GM12878 (cell line): ENCODE data around the gene ZNF761. TPM values are rescaled to one million over a fixed set of nuclear protein-coding genes. Genes with fewer than 3 reads are reported as not detected.

Experiments
- BACH1 ChIP-seq: fragments of 450-650 bp; IDR thresholded peaks from 2 replicates; pipeline ENCODE4 v1.6.1; 2017; ENCODE audit warnings: mild to moderate bottlenecking, borderline replicate concordance
- BCL11A ChIP-seq: IDR thresholded peaks from 2 replicates; pipeline ENCODE4 v1.6.1; 2011; ENCODE audit warnings: low read depth, low read length
- CREM ChIP-seq: IDR thresholded peaks from 2 replicates; pipeline ENCODE4 v1.6.1; 2014; ENCODE audit warnings: antibody characterized with exemption, low read depth
- EP300 ChIP-seq, 2 experiments: fragments of 150-350 bp in 1 of 2; IDR thresholded peaks; 2 replicates each; pipeline ENCODE4 v1.6.1; 2011 to 2012; ENCODE audit warnings: low read depth in 2 of 2, low read length in 2 of 2, borderline replicate concordance in 1 of 2, improper control_type of control experiment in 1 of 2, inconsistent platforms in 1 of 2; ENCODE audit not compliant: control insufficient read depth in 1 of 2
- ESRRA ChIP-seq: IDR thresholded peaks from 2 replicates; pipeline ENCODE4 v1.6.1; 2012; ENCODE audit warnings: mild to moderate bottlenecking, low read length, improper control_type of control experiment
- FOS ChIP-seq: IDR thresholded peaks from 3 replicates; pipeline ENCODE4 v1.6.1; 2011; ENCODE audit warnings: borderline replicate concordance; ENCODE audit not compliant: insufficient read length; ENCODE audit errors: extremely low read depth
- KAT2A ChIP-seq: conservative IDR thresholded peaks from 2 replicates; pipeline ENCODE4 v1.6.1; 2011; ENCODE audit warnings: low read depth, low read length; ENCODE audit not compliant: control insufficient read depth
- LARP7 ChIP-seq: fragments of 450-650 bp; IDR thresholded peaks from 2 replicates; pipeline ENCODE4 v1.6.1; 2017; ENCODE audit warnings: mild to moderate bottlenecking
- NBN ChIP-seq: fragments of 450-650 bp; IDR thresholded peaks from 2 replicates; pipeline ENCODE4 v1.6.1; 2016
- POLR2A ChIP-seq: IDR thresholded peaks from 2 replicates; pipeline ENCODE4 v1.6.1; 2011; ENCODE audit warnings: low read depth, mild to moderate bottlenecking, low read length
- POLR2AphosphoS2 ChIP-seq: IDR thresholded peaks from 2 replicates; pipeline ENCODE4 v1.6.1; 2011; ENCODE audit warnings: low read depth, mild to moderate bottlenecking, low read length, improper control_type of control experiment, moderate library complexity
- POLR2AphosphoS5 ChIP-seq: IDR thresholded peaks from 2 replicates; pipeline ENCODE4 v1.6.1; 2011; ENCODE audit warnings: mild to moderate bottlenecking, low read length, inconsistent platforms
- RAD51 ChIP-seq: fragments of 450-650 bp; IDR thresholded peaks from 2 replicates; pipeline ENCODE4 v1.6.1; 2016; ENCODE audit warnings: moderate library complexity, mild to moderate bottlenecking, inconsistent platforms
- SRF ChIP-seq, 2 experiments: IDR thresholded peaks; 2 replicates each; pipeline ENCODE4 v1.6.1; 2011; ENCODE audit warnings: low read depth in 2 of 2, low read length in 2 of 2, mild to moderate bottlenecking in 1 of 2, moderate library complexity in 1 of 2
- STAT1 ChIP-seq: fragments of 450-650 bp; conservative IDR thresholded peaks from 2 replicates; pipeline ENCODE4 v1.6.1; 2014; ENCODE audit warnings: antibody characterized with exemption, mild to moderate bottlenecking
- SUZ12 ChIP-seq: fragments of 200-600 bp; sonication (generic); IDR thresholded peaks from one replicate; pipeline ENCODE4 v1.6.1; 2018; ENCODE audit warnings: antibody characterized with exemption, mild to moderate bottlenecking; ENCODE audit not compliant: unreplicated experiment
- WRNIP1 ChIP-seq: IDR thresholded peaks from 2 replicates; pipeline ENCODE4 v1.6.1; 2011; ENCODE audit warnings: low read depth, low read length, improper control_type of control experiment, borderline replicate concordance
- polyA plus RNA-seq, 11 experiments: library from polyadenylated mRNA; depleted of rRNA in 4 of 11; unstranded in 6 of 11; stranded (reverse) in 5 of 11; fragments of >200 nt; fragmentation: Nextera tagmentation in 4 of 11; fragmentation: Illumina TruSeq in 1 of 11; extraction: Ambion mirVana in 4 of 11; extraction: Trizol in 1 of 11; gene quantifications; 1 replicate in 1 of 11; 2 replicates in 10 of 11; pipeline versions ENCODE4 v1.2.1 to v1.2.3, GENCODE V29; 2011 to 2016; ENCODE audit warnings: inconsistent platforms in 2 of 11, missing spikeins in 2 of 11, low read depth in 1 of 11
- total RNA-seq, 4 experiments: library from RNA; depleted of rRNA in 3 of 4; stranded (reverse); fragments of >200 nt in 3 of 4; fragmentation: Illumina TruSeq in 1 of 4; extraction: Trizol in 1 of 4; gene quantifications; 2 replicates each; pipeline versions ENCODE4 v1.2.1 to v1.2.3, GENCODE V29; 2013 to 2021
- TF ChIP-seq, protein P1 (sequence below): fragments of 450-650 bp; conservative IDR thresholded peaks from 2 replicates; pipeline ENCODE4 v1.6.1; 2017; ENCODE audit warnings: mild to moderate bottlenecking, moderate library complexity
- TF ChIP-seq, protein P2 (sequence below): fragments of 450-650 bp; IDR thresholded peaks from 2 replicates; pipeline ENCODE4 v1.6.1; 2017; ENCODE audit warnings: mild to moderate bottlenecking, moderate library complexity
- TF ChIP-seq, protein P3 (sequence below): fragments of 450-650 bp; formaldehyde crosslinking; IDR thresholded peaks from 2 replicates; pipeline ENCODE4 v1.5.0; 2022; ENCODE audit warnings: mild to moderate bottlenecking, missing genetic modification characterization
- TF ChIP-seq, protein P4 (sequence below): IDR thresholded peaks from 2 replicates; pipeline ENCODE4 v1.6.1; 2012; ENCODE audit warnings: low read depth, low read length, improper control_type of control experiment

Gene ZNF761
- total and polyA plus RNA-seq, 10 of the 15 experiments (the other 5 are each of a cell fraction or from before 2014, with no cell fraction given), result 7.9 to 22.7 (median 10.6) TPM

DNA sequence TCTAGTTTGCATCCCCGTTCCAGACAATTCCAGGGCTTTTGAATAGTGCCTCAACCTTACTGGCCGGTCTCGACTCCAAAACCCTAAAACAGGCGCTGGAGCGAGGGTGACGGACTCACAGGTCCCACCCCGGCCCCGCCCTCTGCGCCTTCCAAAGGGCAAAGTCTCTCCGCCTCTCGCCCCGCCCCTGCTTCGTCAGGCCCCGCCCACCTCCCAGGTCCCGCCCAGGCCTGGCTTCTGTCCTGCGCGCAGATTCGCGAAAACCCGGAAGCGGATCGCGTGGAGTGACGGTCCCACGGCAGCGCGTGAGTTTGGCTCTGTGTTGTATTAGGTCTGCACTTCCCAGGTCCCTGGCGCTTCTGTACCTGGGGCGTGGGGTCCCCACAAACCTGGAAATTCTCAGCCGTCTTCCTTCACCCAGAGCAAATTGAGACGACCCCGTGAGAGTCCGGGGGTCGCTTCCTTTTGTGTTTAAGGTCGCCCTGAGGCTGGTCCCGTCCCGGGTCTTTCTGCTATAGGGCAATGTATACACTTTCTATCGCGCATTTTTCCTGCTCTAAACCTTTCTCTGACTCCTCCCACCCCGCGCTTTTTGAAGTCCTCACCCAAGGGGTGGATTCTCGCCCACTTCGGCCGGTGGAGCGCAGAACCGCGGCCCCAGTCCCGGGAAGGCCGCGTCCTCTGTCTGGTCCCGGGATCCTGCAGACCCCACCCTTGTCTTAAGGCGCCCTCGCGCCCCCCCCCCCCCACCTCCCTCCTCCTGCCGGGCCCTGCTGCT is 35.9 kb downstream of the ZNF761 start, which contains the start of gene ZNF813 (continued):
- TF ChIP-seq, protein P1, sequence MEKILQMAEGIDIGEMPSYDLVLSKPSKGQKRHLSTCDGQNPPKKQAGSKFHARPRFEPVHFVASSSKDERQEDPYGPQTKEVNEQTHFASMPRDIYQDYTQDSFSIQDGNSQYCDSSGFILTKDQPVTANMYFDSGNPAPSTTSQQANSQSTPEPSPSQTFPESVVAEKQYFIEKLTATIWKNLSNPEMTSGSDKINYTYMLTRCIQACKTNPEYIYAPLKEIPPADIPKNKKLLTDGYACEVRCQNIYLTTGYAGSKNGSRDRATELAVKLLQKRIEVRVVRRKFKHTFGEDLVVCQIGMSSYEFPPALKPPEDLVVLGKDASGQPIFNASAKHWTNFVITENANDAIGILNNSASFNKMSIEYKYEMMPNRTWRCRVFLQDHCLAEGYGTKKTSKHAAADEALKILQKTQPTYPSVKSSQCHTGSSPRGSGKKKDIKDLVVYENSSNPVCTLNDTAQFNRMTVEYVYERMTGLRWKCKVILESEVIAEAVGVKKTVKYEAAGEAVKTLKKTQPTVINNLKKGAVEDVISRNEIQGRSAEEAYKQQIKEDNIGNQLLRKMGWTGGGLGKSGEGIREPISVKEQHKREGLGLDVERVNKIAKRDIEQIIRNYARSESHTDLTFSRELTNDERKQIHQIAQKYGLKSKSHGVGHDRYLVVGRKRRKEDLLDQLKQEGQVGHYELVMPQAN, result peak; percentile 61
- TF ChIP-seq BCL11A (0 out of 2 replicates have a peak, but pooled peaks have one; percentile 3), SUZ12 (no peak), KAT2A (no peak), POLR2AphosphoS5 (peak; percentile 84), SRF (IDR thresholded peaks at IDR 0.05; ENCODE audit: low read depth in 2 of 2, low read length in 2 of 2) (no peak), CREM (peak; percentile 26; the same call in 1 of the 2 replicates), FOS (no peak), POLR2AphosphoS2 (0 out of 2 replicates have a peak, but pooled peaks have one; percentile 50), NBN (no peak), LARP7 (no peak), BACH1 (0 out of 2 replicates have a peak, but pooled peaks have one; percentile 37), ESRRA (no peak), EP300 (IDR thresholded peaks at IDR 0.05; ENCODE audit: borderline replicate concordance in 1 of 2, control insufficient read depth in 1 of 2, low read depth in 2 of 2, low read length in 2 of 2) (no peak), RAD51 (no peak), POLR2A (peak; percentile 80), WRNIP1 (no peak), STAT1 (no peak)
- TF ChIP-seq, protein P2, sequence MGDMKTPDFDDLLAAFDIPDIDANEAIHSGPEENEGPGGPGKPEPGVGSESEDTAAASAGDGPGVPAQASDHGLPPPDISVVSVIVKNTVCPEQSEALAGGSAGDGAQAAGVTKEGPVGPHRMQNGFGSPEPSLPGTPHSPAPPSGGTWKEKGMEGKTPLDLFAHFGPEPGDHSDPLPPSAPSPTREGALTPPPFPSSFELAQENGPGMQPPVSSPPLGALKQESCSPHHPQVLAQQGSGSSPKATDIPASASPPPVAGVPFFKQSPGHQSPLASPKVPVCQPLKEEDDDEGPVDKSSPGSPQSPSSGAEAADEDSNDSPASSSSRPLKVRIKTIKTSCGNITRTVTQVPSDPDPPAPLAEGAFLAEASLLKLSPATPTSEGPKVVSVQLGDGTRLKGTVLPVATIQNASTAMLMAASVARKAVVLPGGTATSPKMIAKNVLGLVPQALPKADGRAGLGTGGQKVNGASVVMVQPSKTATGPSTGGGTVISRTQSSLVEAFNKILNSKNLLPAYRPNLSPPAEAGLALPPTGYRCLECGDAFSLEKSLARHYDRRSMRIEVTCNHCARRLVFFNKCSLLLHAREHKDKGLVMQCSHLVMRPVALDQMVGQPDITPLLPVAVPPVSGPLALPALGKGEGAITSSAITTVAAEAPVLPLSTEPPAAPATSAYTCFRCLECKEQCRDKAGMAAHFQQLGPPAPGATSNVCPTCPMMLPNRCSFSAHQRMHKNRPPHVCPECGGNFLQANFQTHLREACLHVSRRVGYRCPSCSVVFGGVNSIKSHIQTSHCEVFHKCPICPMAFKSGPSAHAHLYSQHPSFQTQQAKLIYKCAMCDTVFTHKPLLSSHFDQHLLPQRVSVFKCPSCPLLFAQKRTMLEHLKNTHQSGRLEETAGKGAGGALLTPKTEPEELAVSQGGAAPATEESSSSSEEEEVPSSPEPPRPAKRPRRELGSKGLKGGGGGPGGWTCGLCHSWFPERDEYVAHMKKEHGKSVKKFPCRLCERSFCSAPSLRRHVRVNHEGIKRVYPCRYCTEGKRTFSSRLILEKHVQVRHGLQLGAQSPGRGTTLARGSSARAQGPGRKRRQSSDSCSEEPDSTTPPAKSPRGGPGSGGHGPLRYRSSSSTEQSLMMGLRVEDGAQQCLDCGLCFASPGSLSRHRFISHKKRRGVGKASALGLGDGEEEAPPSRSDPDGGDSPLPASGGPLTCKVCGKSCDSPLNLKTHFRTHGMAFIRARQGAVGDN, result peak; percentile 36; the same call in 1 of the 2 replicates
- TF ChIP-seq, protein P3, sequence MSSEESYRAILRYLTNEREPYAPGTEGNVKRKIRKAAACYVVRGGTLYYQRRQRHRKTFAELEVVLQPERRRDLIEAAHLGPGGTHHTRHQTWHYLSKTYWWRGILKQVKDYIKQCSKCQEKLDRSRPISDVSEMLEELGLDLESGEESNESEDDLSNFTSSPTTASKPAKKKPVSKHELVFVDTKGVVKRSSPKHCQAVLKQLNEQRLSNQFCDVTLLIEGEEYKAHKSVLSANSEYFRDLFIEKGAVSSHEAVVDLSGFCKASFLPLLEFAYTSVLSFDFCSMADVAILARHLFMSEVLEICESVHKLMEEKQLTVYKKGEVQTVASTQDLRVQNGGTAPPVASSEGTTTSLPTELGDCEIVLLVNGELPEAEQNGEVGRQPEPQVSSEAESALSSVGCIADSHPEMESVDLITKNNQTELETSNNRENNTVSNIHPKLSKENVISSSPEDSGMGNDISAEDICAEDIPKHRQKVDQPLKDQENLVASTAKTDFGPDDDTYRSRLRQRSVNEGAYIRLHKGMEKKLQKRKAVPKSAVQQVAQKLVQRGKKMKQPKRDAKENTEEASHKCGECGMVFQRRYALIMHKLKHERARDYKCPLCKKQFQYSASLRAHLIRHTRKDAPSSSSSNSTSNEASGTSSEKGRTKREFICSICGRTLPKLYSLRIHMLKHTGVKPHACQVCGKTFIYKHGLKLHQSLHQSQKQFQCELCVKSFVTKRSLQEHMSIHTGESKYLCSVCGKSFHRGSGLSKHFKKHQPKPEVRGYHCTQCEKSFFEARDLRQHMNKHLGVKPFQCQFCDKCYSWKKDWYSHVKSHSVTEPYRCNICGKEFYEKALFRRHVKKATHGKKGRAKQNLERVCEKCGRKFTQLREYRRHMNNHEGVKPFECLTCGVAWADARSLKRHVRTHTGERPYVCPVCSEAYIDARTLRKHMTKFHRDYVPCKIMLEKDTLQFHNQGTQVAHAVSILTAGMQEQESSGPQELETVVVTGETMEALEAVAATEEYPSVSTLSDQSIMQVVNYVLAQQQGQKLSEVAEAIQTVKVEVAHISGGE (CRISPR knock-in tag), result no peak
- TF ChIP-seq, protein P4, sequence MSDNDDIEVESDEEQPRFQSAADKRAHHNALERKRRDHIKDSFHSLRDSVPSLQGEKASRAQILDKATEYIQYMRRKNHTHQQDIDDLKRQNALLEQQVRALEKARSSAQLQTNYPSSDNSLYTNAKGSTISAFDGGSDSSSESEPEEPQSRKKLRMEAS, result 0 out of 2 replicates have a peak, but pooled peaks have one; percentile 29
